Glutamatergic neuron (in vitro differentiated cells): ENCODE results near the gene RALGAPA2. TPM values are rescaled to one million over a fixed set of nuclear protein-coding genes. Genes with fewer than 3 reads are reported as not detected.

Experiments used
- DNase-seq: peaks from one replicate; pipeline ENCODE4 v3.0.0; 2022
- H3K27ac Mint-ChIP-seq: one replicate; pipeline ENCODE4 v1.8.0; 2020; ENCODE audit warnings: mild to moderate bottlenecking, mixed read lengths, inconsistent platforms; ENCODE audit not compliant: unreplicated experiment
- H3K27me3 Mint-ChIP-seq: one replicate; pipeline ENCODE4 v1.8.0; 2020; ENCODE audit warnings: mild to moderate bottlenecking, moderate library complexity, mixed read lengths, inconsistent platforms; ENCODE audit not compliant: unreplicated experiment
- H3K36me3 Mint-ChIP-seq: one replicate; pipeline ENCODE4 v1.8.0; 2020; ENCODE audit warnings: mild to moderate bottlenecking, mixed read lengths, inconsistent platforms; ENCODE audit not compliant: unreplicated experiment
- H3K4me1 Mint-ChIP-seq: one replicate; pipeline ENCODE4 v1.8.0; 2020; ENCODE audit warnings: mild to moderate bottlenecking, low read depth, mixed read lengths, inconsistent platforms; ENCODE audit not compliant: unreplicated experiment
- H3K4me3 Mint-ChIP-seq: one replicate; pipeline ENCODE4 v1.8.0; 2020; ENCODE audit warnings: mild to moderate bottlenecking, mixed read lengths, inconsistent platforms; ENCODE audit not compliant: unreplicated experiment
- H3K9me3 Mint-ChIP-seq: one replicate; pipeline ENCODE4 v1.8.0; 2020; ENCODE audit warnings: mild to moderate bottlenecking, moderate library complexity, mixed read lengths, inconsistent platforms; ENCODE audit not compliant: unreplicated experiment
- CTCF ChIP-seq: fragments of 200-600 bp; sonication (generic); IDR thresholded peaks from one replicate; pipeline ENCODE4 v1.5.0; 2021; ENCODE audit not compliant: partially characterized antibody, unreplicated experiment
- total RNA-seq: library from RNA; stranded (reverse); fragmentation: NEBNext Ultra II Directional; extraction: Animal tissue kit (Norgen Biotek cat#: 25700); gene quantifications from one replicate; pipeline ENCODE4 v1.2.1, GENCODE V29; 2021; ENCODE audit not compliant: unreplicated experiment

RALGAPA2 gene
- total RNA-seq, 1 donor from 2014 or later = 60.9 TPM

GRCh38 chr20:20658123-20658522 is 54.3 kb downstream of the RALGAPA2 start:
- no peak for DNase-seq
- Mint-ChIP-seq H3K4me1 (peaks cover 12% of the 10 kb centered on the region), H3K9me3 (peaks cover 6% of the 10 kb centered on the region), H3K27ac (no peak overlapping the region), H3K4me3 (no peak overlapping the region), H3K36me3 (peaks cover 4% of the 10 kb centered on the region), H3K27me3 (peaks cover 1% of the 10 kb centered on the region)
- TF ChIP-seq CTCF = no peak

DNA sequence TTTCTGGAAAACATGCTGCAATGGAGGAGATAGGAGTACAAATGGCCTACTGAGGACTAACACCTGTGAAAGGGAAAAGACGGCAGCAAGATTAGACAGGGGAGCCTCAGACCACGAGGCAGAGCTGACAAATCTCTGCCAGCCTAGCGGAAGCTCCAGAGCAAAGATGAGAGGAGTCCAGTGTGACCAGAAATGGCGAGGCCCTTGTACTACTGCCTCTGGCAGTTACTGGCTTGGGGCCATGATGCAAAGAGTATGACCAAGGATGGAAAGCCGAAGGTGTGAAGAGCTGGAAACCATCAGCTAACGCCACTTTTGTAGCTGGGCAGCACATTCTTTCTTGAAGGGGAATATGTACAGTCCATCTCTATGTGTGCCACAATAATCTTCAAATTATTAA is 55.4 kb downstream of the RALGAPA2 start:
- no peak overlapping the region for H3K4me3 Mint-ChIP-seq
- H3K36me3 Mint-ChIP-seq = peaks cover 4% of the 10 kb centered on the region
- H3K27ac Mint-ChIP-seq = no peak overlapping the region
- TF ChIP-seq CTCF = no peak
- DNase-seq = no peak
- peaks cover 8% of the 10 kb centered on the region for H3K4me1 Mint-ChIP-seq
- H3K9me3 Mint-ChIP-seq = peaks cover 6% of the 10 kb centered on the region
- H3K27me3 Mint-ChIP-seq = no peaks in the 10 kb centered on the region

DNA sequence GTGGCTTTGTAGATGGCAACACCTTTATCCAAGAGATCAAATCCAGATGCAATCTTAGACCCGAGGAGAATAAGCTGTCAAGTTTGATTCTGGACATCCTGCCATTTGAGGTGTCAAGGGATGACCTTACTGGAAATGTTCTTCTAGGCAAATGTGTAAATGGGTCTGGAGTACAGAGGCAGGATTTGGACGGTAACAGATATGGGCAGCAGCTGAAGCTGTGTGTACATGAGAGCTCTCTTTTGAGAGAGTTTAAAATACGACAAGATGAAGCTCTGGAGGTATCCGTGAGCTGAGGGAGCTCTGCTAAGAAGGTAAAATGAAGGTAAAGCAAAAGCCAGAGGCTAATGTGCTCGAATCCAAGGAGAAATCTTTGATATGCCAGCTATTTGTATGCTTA is 56.6 kb downstream of the RALGAPA2 start:
- Mint-ChIP-seq H3K4me1 (peaks cover 8% of the 10 kb centered on the region), H3K27ac (no peak overlapping the region), H3K36me3 (peaks cover 4% of the 10 kb centered on the region), H3K27me3 (no peaks in the 10 kb centered on the region), H3K4me3 (no peak overlapping the region), H3K9me3 (peaks cover 6% of the 10 kb centered on the region)
- TF ChIP-seq CTCF = no peak
- no peak for DNase-seq

DNA sequence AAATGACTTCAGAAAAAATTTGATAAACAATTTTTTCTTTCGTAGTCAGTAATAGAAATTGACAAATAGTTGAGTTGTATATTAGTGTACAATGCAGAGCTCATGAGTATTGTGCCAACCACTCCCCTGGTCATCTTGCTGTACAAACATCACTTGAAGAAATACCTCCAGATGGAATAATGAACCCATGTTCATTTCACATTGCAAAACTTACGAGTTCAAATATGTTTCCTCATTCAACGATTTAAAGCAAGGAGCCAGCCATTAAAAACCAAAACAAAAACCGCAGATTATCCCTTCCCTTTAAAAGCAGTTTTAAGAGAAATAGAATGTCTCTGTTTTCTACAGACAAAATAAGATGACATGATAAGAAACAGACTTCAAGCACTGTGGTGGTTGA is 62.5 kb downstream of the RALGAPA2 start:
- Mint-ChIP-seq H3K36me3 (no peaks in the 10 kb centered on the region), H3K27ac (no peak overlapping the region), H3K4me3 (no peak overlapping the region), H3K27me3 (no peaks in the 10 kb centered on the region), H3K4me1 (no peaks in the 10 kb centered on the region), H3K9me3 (no peaks in the 10 kb centered on the region)
- no peak for TF ChIP-seq CTCF
- DNase-seq = no peak

DNA sequence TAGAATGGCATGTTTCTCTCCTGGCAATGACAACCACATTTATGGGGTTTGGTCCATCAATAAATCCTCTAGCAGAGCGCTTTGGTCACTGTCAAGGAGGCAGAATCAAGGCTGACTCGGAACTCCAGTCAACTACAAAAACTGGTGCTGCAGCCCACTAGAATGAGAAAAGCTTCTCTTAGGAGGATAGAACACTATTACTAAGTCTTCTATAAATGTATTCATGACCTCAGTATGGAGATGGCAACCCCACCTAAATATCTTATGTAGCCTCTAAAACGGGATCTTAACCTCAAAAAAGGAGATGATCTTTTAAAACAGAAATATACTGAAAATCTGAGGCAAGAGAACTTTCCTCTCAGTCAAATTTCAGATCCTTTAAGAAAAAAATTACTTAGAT is 68.5 kb downstream of the RALGAPA2 start:
- H3K27ac Mint-ChIP-seq = no peak overlapping the region
- no peak overlapping the region for H3K4me3 Mint-ChIP-seq
- TF ChIP-seq CTCF = no peak
- DNase-seq = no peak
- peaks cover 3% of the 10 kb centered on the region for H3K27me3 Mint-ChIP-seq
- peaks cover 2% of the 10 kb centered on the region for H3K9me3 Mint-ChIP-seq
- peaks cover 20% of the 10 kb centered on the region for H3K4me1 Mint-ChIP-seq
- H3K36me3 Mint-ChIP-seq = no peaks in the 10 kb centered on the region
